ENCODE data around the gene RITA1. TPM values are rescaled to one million over a fixed set of nuclear protein-coding genes. Genes with fewer than 3 reads are reported as not detected.
A peak's percentile ranks its signal among the peaks of the same experiment; 100 is the strongest.

The RITA1 gene
- polyA plus RNA-seq, 2 donors = 6.8 to 14.6 TPM

- H3K36me3 ChIP-seq (ENCODE audit: control insufficient read depth in 2 of 2, insufficient read depth in 2 of 2, low read length in 1 of 2) = peaks cover 0 to 5% of the 10 kb centered on the region in 2 donors
- peaks cover 0 to 11% of the 10 kb centered on the region in 2 donors for H3K4me1 ChIP-seq (ENCODE audit: control insufficient read depth in 2 of 2, insufficient read depth in 2 of 2, low read length in 1 of 2)
- peak overlapping the region; percentile 97 to 98 for H3K27ac ChIP-seq (ENCODE audit: low read depth in 2 of 2, low read length in 1 of 2)
- no peaks in the 10 kb centered on the region for H3K9me3 ChIP-seq (ENCODE audit: control insufficient read depth in 2 of 2, insufficient read depth in 1 of 2, low read depth in 1 of 2, low read length in 1 of 2)
- H3K4me3 ChIP-seq (ENCODE audit: low read depth in 1 of 2, low read length in 2 of 2) = peak overlapping the region; percentile 82 to 95
- WGBS, 2 donors = 4 to 5% methylated on average over 11 of the region's 11 CpGs
- no peaks in the 10 kb centered on the region for H3K27me3 ChIP-seq (ENCODE audit: control insufficient read depth in 1 of 2, insufficient read depth in 2 of 2, low read length in 2 of 2)
Observed at GRCh38 chr12:113186033-113186365, 478 bp downstream of the RITA1 start.

- Histone ChIP-seq H3K4me3 (ENCODE audit: low read depth in 1 of 2, low read length in 2 of 2) (peak overlapping the region in 1 of 2 donors; percentile 82), H3K27me3 (ENCODE audit: control insufficient read depth in 1 of 2, insufficient read depth in 2 of 2, low read length in 2 of 2) (no peaks in the 10 kb centered on the region), H3K27ac (ENCODE audit: low read depth in 2 of 2, low read length in 1 of 2) (no peak overlapping the region), H3K4me1 (ENCODE audit: control insufficient read depth in 2 of 2, insufficient read depth in 2 of 2, low read length in 1 of 2) (peaks cover 0 to 11% of the 10 kb centered on the region in 2 donors), H3K9me3 (ENCODE audit: control insufficient read depth in 2 of 2, insufficient read depth in 1 of 2, low read depth in 1 of 2, low read length in 1 of 2) (no peaks in the 10 kb centered on the region), H3K36me3 (ENCODE audit: control insufficient read depth in 2 of 2, insufficient read depth in 2 of 2, low read length in 1 of 2) (peaks cover 6 to 12% of the 10 kb centered on the region in 2 donors)
- 70 to 79% methylated on average over 14 to 16 of the region's 16 CpGs for WGBS, 2 donors
Observed at GRCh38 chr12:113186666-113187325, 1.3 kb downstream of the RITA1 start.

- H3K27ac ChIP-seq (ENCODE audit: low read depth in 2 of 2, low read length in 1 of 2) = no peak overlapping the region
- 60 to 72% methylated on average over 2 of the region's 2 CpGs for WGBS, 2 donors
Observed at GRCh38 chr12:113189361-113189760, 3.8 kb downstream of the RITA1 start.

GRCh38 chr12:113190761-113191160 lies 5.2 kb downstream of the RITA1 start:
- no peaks in the 10 kb centered on the region for H3K27me3 ChIP-seq (ENCODE audit: control insufficient read depth in 1 of 2, insufficient read depth in 2 of 2, low read length in 2 of 2)
- no peak overlapping the region for H3K4me3 ChIP-seq (ENCODE audit: low read depth in 1 of 2, low read length in 2 of 2)
- no peaks in the 10 kb centered on the region for H3K9me3 ChIP-seq (ENCODE audit: control insufficient read depth in 2 of 2, insufficient read depth in 1 of 2, low read depth in 1 of 2, low read length in 1 of 2)
- peaks cover 0 to 7% of the 10 kb centered on the region in 2 donors for H3K4me1 ChIP-seq (ENCODE audit: control insufficient read depth in 2 of 2, insufficient read depth in 2 of 2, low read length in 1 of 2)
- WGBS, 2 donors = 92 to 95% methylated on average over 4 of the region's 4 CpGs
- H3K36me3 ChIP-seq (ENCODE audit: control insufficient read depth in 2 of 2, insufficient read depth in 2 of 2, low read length in 1 of 2) = peaks cover 6 to 9% of the 10 kb centered on the region in 2 donors
- H3K27ac ChIP-seq (ENCODE audit: low read depth in 2 of 2, low read length in 1 of 2) = no peak overlapping the region

More at GRCh38 chr12:113189361-113189760, 3.8 kb downstream of the RITA1 start:
- no peaks in the 10 kb centered on the region for H3K9me3 ChIP-seq (ENCODE audit: control insufficient read depth in 2 of 2, insufficient read depth in 1 of 2, low read depth in 1 of 2, low read length in 1 of 2)
- H3K27me3 ChIP-seq (ENCODE audit: control insufficient read depth in 1 of 2, insufficient read depth in 2 of 2, low read length in 2 of 2) = no peaks in the 10 kb centered on the region
- H3K36me3 ChIP-seq (ENCODE audit: control insufficient read depth in 2 of 2, insufficient read depth in 2 of 2, low read length in 1 of 2) = peaks cover 6 to 9% of the 10 kb centered on the region in 2 donors
- H3K4me3 ChIP-seq (ENCODE audit: low read depth in 1 of 2, low read length in 2 of 2) = no peak overlapping the region
- H3K4me1 ChIP-seq (ENCODE audit: control insufficient read depth in 2 of 2, insufficient read depth in 2 of 2, low read length in 1 of 2) = peaks cover 0 to 7% of the 10 kb centered on the region in 2 donors

- WGBS, 2 donors = 86 to 93% methylated on average over 19 of the region's 19 CpGs
Observed at GRCh38 chr12:113191227-113191626, 5.7 kb downstream of the RITA1 start.

GRCh38 chr12:113194971-113195391 lies 9.5 kb downstream of the RITA1 start:
- peaks cover 6 to 9% of the 10 kb centered on the region in 2 donors for H3K36me3 ChIP-seq (ENCODE audit: control insufficient read depth in 2 of 2, insufficient read depth in 2 of 2, low read length in 1 of 2)
- 82 to 84% methylated on average over 4 of the region's 4 CpGs for WGBS, 2 donors
- H3K27me3 ChIP-seq (ENCODE audit: control insufficient read depth in 1 of 2, insufficient read depth in 2 of 2, low read length in 2 of 2) = no peaks in the 10 kb centered on the region
- H3K4me3 ChIP-seq (ENCODE audit: low read depth in 1 of 2, low read length in 2 of 2) = no peak overlapping the region
- H3K4me1 ChIP-seq (ENCODE audit: control insufficient read depth in 2 of 2, insufficient read depth in 2 of 2, low read length in 1 of 2) = no peaks in the 10 kb centered on the region
- H3K27ac ChIP-seq (ENCODE audit: low read depth in 2 of 2, low read length in 1 of 2) = no peak overlapping the region
- no peaks in the 10 kb centered on the region for H3K9me3 ChIP-seq (ENCODE audit: control insufficient read depth in 2 of 2, insufficient read depth in 1 of 2, low read depth in 1 of 2, low read length in 1 of 2)

More at GRCh38 chr12:113191227-113191626, 5.7 kb downstream of the RITA1 start:
- no peak overlapping the region for H3K4me3 ChIP-seq (ENCODE audit: low read depth in 1 of 2, low read length in 2 of 2)
- H3K36me3 ChIP-seq (ENCODE audit: control insufficient read depth in 2 of 2, insufficient read depth in 2 of 2, low read length in 1 of 2) = peaks cover 6 to 9% of the 10 kb centered on the region in 2 donors
- H3K9me3 ChIP-seq (ENCODE audit: control insufficient read depth in 2 of 2, insufficient read depth in 1 of 2, low read depth in 1 of 2, low read length in 1 of 2) = no peaks in the 10 kb centered on the region
- no peak overlapping the region for H3K27ac ChIP-seq (ENCODE audit: low read depth in 2 of 2, low read length in 1 of 2)
- no peaks in the 10 kb centered on the region for H3K27me3 ChIP-seq (ENCODE audit: control insufficient read depth in 1 of 2, insufficient read depth in 2 of 2, low read length in 2 of 2)
- H3K4me1 ChIP-seq (ENCODE audit: control insufficient read depth in 2 of 2, insufficient read depth in 2 of 2, low read length in 1 of 2) = peaks cover 0 to 5% of the 10 kb centered on the region in 2 donors

GRCh38 chr12:113195598-113195997 lies 10.1 kb downstream of the RITA1 start:
- Histone ChIP-seq H3K27ac (ENCODE audit: low read depth in 2 of 2, low read length in 1 of 2) (no peak overlapping the region), H3K4me3 (ENCODE audit: low read depth in 1 of 2, low read length in 2 of 2) (no peak overlapping the region), H3K9me3 (ENCODE audit: control insufficient read depth in 2 of 2, insufficient read depth in 1 of 2, low read depth in 1 of 2, low read length in 1 of 2) (no peaks in the 10 kb centered on the region), H3K36me3 (ENCODE audit: control insufficient read depth in 2 of 2, insufficient read depth in 2 of 2, low read length in 1 of 2) (peaks cover 6 to 9% of the 10 kb centered on the region in 2 donors), H3K4me1 (ENCODE audit: control insufficient read depth in 2 of 2, insufficient read depth in 2 of 2, low read length in 1 of 2) (no peaks in the 10 kb centered on the region), H3K27me3 (ENCODE audit: control insufficient read depth in 1 of 2, insufficient read depth in 2 of 2, low read length in 2 of 2) (no peaks in the 10 kb centered on the region)
- 95 to 96% methylated on average over 13 of the region's 13 CpGs for WGBS, 2 donors

GRCh38 chr12:113196582-113196981 lies 11.1 kb downstream of the RITA1 start:
- 66 to 73% methylated on average over 7 of the region's 7 CpGs for WGBS, 2 donors
- Histone ChIP-seq H3K4me1 (ENCODE audit: control insufficient read depth in 2 of 2, insufficient read depth in 2 of 2, low read length in 1 of 2) (no peaks in the 10 kb centered on the region), H3K36me3 (ENCODE audit: control insufficient read depth in 2 of 2, insufficient read depth in 2 of 2, low read length in 1 of 2) (peaks cover 2 to 4% of the 10 kb centered on the region in 2 donors), H3K27ac (ENCODE audit: low read depth in 2 of 2, low read length in 1 of 2) (no peak overlapping the region), H3K27me3 (ENCODE audit: control insufficient read depth in 1 of 2, insufficient read depth in 2 of 2, low read length in 2 of 2) (no peaks in the 10 kb centered on the region), H3K9me3 (ENCODE audit: control insufficient read depth in 2 of 2, insufficient read depth in 1 of 2, low read depth in 1 of 2, low read length in 1 of 2) (no peaks in the 10 kb centered on the region), H3K4me3 (ENCODE audit: low read depth in 1 of 2, low read length in 2 of 2) (no peak overlapping the region)

- H3K4me1 ChIP-seq (ENCODE audit: control insufficient read depth in 2 of 2, insufficient read depth in 2 of 2, low read length in 1 of 2) = no peaks in the 10 kb centered on the region
- 17 to 25% methylated on average over 4 of the region's 4 CpGs for WGBS, 2 donors
- no peak overlapping the region for H3K4me3 ChIP-seq (ENCODE audit: low read depth in 1 of 2, low read length in 2 of 2)
- H3K9me3 ChIP-seq (ENCODE audit: control insufficient read depth in 2 of 2, insufficient read depth in 1 of 2, low read depth in 1 of 2, low read length in 1 of 2) = no peaks in the 10 kb centered on the region
- peaks cover 0 to under 1% of the 10 kb centered on the region in 2 donors for H3K36me3 ChIP-seq (ENCODE audit: control insufficient read depth in 2 of 2, insufficient read depth in 2 of 2, low read length in 1 of 2)
- H3K27me3 ChIP-seq (ENCODE audit: control insufficient read depth in 1 of 2, insufficient read depth in 2 of 2, low read length in 2 of 2) = no peaks in the 10 kb centered on the region
- H3K27ac ChIP-seq (ENCODE audit: low read depth in 2 of 2, low read length in 1 of 2) = no peak overlapping the region
Observed at GRCh38 chr12:113196990-113197389, 11.5 kb downstream of the RITA1 start.

- Histone ChIP-seq H3K4me1 (ENCODE audit: control insufficient read depth in 2 of 2, insufficient read depth in 2 of 2, low read length in 1 of 2) (no peaks in the 10 kb centered on the region), H3K36me3 (ENCODE audit: control insufficient read depth in 2 of 2, insufficient read depth in 2 of 2, low read length in 1 of 2) (no peaks in the 10 kb centered on the region), H3K27me3 (ENCODE audit: control insufficient read depth in 1 of 2, insufficient read depth in 2 of 2, low read length in 2 of 2) (no peaks in the 10 kb centered on the region), H3K27ac (ENCODE audit: low read depth in 2 of 2, low read length in 1 of 2) (no peak overlapping the region), H3K9me3 (ENCODE audit: control insufficient read depth in 2 of 2, insufficient read depth in 1 of 2, low read depth in 1 of 2, low read length in 1 of 2) (no peaks in the 10 kb centered on the region), H3K4me3 (ENCODE audit: low read depth in 1 of 2, low read length in 2 of 2) (no peak overlapping the region)
- 95 to 96% methylated on average over 8 of the region's 8 CpGs for WGBS, 2 donors
Observed at GRCh38 chr12:113197518-113198077, 12.1 kb downstream of the RITA1 start.

All from esophagus (tissue), 2 donors.